ENCODE data around the gene CASP6. TPM values are rescaled to one million over a fixed set of nuclear protein-coding genes. Genes with fewer than 3 reads are reported as not detected.

Gene CASP6
- total and polyA plus RNA-seq, 8 donors = 6.4 to 18.6 (median 10.3) TPM

GRCh38 chr4:109645874-109646710, 57.2 kb downstream of the CASP6 start:
- ATAC-seq (no peak), DNase-seq (no peak), FAIRE-seq (no peak)
- no peak overlapping the region for H3K27ac ChIP-seq
- no peaks in the 10 kb centered on the region for H3K9me3 ChIP-seq
- no peaks in the 10 kb centered on the region for H3K4me1 ChIP-seq
- WGBS, 2 donors = 79 to 82% methylated on average over 7 of the region's 7 CpGs
- intact Hi-C loops (cut with DNase I) = no loop called here
- H3K36me3 ChIP-seq = no peaks in the 10 kb centered on the region
- no peak overlapping the region for H3K4me3 ChIP-seq
- H3K27me3 ChIP-seq = no peaks in the 10 kb centered on the region
- TF ChIP-seq CTCF (IDR thresholded peaks at IDR 0.05) = no peak

GRCh38 chr4:109640644-109641043, 62.6 kb downstream of the CASP6 start:
- FAIRE-seq = no peak
- H3K4me1 ChIP-seq = no peaks in the 10 kb centered on the region
- intact Hi-C loops (cut with DNase I) = no loop called here
- no peak overlapping the region for H3K4me3 ChIP-seq
- H3K36me3 ChIP-seq = no peaks in the 10 kb centered on the region
- no peaks in the 10 kb centered on the region for H3K9me3 ChIP-seq
- DNase-seq = no peak
- no peak for TF ChIP-seq CTCF (IDR thresholded peaks at IDR 0.05)
- no peak overlapping the region for H3K27ac ChIP-seq
- H3K27me3 ChIP-seq = no peaks in the 10 kb centered on the region
- 59 to 72% methylated on average over 2 of the region's 2 CpGs for WGBS, 2 donors
- ATAC-seq = no peak

Other genes starting within 250 kb of the CASP6 start
- 1 to 10 TPM in 5 of 6 donors, under 1 TPM in 1; 0.88 to 6.5 (median 2.2) TPM for gene MCUB, start 143.2 kb downstream of the CASP6 start, total RNA-seq
- gene MCUB, start 143.2 kb downstream of the CASP6 start, polyA plus RNA-seq = 1 to 10 TPM; 2.7 to 6.4 TPM
- 10 to 100 TPM; 31.0 to 45.4 (median 34.6) TPM for gene PLA2G12A, start 26.6 kb upstream of the CASP6 start, total RNA-seq
- gene PLA2G12A, start 26.6 kb upstream of the CASP6 start, polyA plus RNA-seq = 10 to 100 TPM in 1 of 2 donors, 1 to 10 TPM in 1; 8.4 to 12.0 TPM
- 10 to 100 TPM; 13.0 to 84.9 (median 25.8) TPM for gene CFI, start 98.6 kb upstream of the CASP6 start, total RNA-seq
- gene CFI, start 98.6 kb upstream of the CASP6 start, polyA plus RNA-seq = 10 to 100 TPM; 27.9 to 61.8 TPM
- gene GAR1, start 112.3 kb upstream of the CASP6 start, total RNA-seq = 1 to 10 TPM; 3.2 to 8.7 (median 6.1) TPM
- 10 to 100 TPM; 12.0 to 13.4 TPM for gene GAR1, start 112.3 kb upstream of the CASP6 start, polyA plus RNA-seq
- gene RRH, start 124.5 kb upstream of the CASP6 start, total RNA-seq = under 1 TPM in 2 of 6 donors, not detected in 4; 0.16 to 0.18 TPM
- gene RRH, start 124.5 kb upstream of the CASP6 start, polyA plus RNA-seq = under 1 TPM; 0.09 to 0.15 TPM
- under 1 TPM; 0.06 to 0.16 (median 0.12) TPM for gene LRIT3, start 144.7 kb upstream of the CASP6 start, total RNA-seq
- gene LRIT3, start 144.7 kb upstream of the CASP6 start, polyA plus RNA-seq = under 1 TPM; 0.27 to 0.38 TPM
- 10 to 100 TPM; 17.8 to 67.2 (median 28.0) TPM for gene EGF, start 209.4 kb upstream of the CASP6 start, total RNA-seq
- gene EGF, start 209.4 kb upstream of the CASP6 start, polyA plus RNA-seq = 10 to 100 TPM; 12.8 to 17.1 TPM

Data from pancreas (tissue), 10 donors.